ENCODE results near the gene GLT6D1.

The GLT6D1 gene

DNA sequence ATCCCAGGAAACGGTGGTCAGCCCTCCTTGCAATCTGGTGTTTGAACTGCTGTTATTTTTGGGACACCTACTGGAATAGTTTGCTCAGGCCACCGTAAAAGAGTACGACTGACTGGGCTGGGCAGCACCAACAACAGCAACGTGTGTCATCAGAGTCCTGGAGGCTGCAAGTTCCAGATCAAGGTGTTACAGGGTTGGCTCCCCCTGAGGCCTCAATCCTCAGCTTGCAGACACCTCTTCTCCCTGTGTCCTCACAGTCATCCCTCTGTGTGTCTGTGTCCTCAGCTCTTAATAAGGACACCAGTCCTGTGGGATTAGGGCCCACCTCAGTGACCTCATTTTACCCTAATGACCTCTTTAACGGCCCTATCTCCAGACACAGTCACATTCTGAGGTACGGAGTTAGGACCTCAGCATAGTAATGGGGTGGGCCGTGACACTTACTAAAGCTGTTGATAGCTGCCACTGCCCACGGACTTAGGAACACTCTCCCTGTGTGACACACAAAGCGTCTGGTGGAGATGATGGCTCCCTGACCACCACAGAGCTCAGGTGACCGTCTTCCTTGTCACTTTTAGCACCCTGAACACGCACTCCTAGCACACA, 16.8 kb downstream of the GLT6D1 start:
- no peak for DNase-seq (ENCODE audit: low read depth)

DNA sequence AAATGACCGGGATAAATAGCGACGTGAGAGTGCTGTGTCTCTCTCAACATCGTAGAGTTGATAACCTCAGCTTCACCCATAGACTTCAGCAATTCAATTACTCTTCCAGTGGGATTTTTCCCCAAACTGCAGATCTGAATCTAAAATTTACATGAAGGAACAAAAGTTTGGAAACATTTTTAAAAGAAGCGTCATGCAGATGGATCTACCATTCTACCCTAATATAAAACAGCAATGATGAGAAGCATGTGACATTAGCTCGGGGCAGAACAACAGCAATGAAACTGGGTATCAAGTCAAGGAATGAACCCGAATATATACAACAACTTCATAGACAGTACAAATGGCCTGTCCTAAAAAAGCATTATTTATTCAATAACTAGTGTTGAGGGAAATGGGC, 18.8 kb downstream of the GLT6D1 start:
- DNase-seq (ENCODE audit: low read depth): no peak

DNA sequence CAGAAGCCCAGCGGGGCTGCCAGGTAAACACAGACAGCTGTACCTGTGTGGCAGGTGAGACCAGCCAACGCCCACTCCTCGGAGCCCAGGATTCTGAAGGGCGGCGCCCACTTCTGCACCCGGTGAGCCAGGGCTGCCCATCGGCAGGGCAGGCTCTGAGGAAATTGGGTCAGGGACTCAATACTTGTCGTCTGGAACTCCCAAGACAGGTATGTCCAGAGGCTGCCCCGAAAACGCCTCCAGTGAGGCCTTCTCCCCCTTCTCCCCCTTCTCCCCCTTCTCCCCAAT, 19.8 kb downstream of the GLT6D1 start:
- no peak for DNase-seq (ENCODE audit: low read depth)

DNA sequence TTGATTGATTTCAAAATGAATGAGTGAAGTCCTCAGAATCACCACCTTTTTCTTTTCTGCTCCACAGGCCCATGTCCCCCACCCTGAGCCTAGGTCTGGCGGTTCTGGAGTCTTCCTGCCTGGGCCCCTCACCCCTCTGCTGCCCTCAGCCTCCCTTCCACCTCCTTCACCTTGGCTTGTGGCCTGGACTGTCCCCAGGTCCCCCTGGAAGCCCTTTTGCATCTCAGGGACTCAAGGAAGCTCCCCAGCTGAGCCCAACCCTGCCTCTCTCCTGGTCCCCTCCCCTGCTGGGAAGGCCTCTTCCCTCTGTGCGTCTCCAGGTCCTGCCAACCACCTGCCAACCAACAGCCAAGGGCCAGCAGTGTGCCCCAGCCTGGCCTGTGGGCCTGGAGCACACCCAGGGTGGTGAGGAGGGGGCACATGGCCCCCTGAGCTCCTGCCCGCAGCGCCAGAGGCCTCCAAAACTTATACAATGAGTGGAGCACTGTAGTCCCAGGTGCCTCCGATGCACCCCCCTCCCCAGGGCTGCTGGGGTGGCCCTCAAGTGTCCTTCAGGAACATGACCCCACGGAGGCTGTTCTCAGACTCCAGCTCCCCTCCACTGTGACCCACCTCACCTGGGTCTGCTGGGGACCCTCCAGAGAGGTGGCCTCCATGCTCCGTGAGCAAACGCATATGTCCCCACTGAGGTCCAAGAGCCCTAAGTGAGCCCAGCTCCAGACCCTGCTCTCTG, 20.3 kb downstream of the GLT6D1 start:
- no peak for DNase-seq (ENCODE audit: low read depth)

DNA sequence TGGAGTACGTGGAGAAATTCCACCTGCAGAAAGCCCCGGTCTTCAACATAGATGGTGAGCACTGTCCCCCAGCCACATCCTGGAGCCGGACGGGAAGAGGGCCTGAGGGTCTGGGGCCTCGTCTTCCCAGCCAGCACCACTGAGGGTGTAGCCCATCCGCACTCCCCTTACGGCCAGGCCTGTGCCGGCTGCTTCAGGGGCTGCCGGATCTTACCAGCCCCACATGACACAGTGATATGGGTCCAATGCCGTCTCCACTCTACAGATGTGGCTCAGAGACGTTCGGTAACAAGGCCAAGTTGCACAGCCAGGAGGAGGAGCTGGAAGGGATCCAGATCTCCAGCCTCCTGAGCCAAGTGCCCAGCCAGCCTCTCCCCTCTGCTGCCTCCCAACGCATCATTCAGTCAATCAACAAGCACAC, 21.3 kb downstream of the GLT6D1 start:
- no peak for DNase-seq (ENCODE audit: low read depth)

DNA sequence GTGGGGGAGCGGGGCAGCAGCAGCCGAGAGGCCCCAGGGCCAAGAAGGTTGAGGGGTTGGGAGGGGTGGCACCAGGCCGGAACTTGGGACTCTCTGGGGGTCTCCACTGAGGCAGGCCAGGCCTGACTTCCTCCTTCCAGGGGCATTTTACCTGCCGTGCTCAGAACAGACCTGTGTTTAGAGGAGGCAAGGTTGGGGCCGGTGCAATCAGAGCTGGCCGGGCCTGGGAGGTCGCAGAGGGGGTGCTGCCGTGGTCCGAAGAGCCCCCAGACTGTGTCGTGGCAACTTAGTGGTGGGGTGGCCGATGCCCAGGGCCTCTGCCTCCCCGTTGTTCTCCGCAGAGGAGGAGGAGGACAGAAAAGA, 21.8 kb downstream of the GLT6D1 start:
- no peak for DNase-seq (ENCODE audit: low read depth)

DNA sequence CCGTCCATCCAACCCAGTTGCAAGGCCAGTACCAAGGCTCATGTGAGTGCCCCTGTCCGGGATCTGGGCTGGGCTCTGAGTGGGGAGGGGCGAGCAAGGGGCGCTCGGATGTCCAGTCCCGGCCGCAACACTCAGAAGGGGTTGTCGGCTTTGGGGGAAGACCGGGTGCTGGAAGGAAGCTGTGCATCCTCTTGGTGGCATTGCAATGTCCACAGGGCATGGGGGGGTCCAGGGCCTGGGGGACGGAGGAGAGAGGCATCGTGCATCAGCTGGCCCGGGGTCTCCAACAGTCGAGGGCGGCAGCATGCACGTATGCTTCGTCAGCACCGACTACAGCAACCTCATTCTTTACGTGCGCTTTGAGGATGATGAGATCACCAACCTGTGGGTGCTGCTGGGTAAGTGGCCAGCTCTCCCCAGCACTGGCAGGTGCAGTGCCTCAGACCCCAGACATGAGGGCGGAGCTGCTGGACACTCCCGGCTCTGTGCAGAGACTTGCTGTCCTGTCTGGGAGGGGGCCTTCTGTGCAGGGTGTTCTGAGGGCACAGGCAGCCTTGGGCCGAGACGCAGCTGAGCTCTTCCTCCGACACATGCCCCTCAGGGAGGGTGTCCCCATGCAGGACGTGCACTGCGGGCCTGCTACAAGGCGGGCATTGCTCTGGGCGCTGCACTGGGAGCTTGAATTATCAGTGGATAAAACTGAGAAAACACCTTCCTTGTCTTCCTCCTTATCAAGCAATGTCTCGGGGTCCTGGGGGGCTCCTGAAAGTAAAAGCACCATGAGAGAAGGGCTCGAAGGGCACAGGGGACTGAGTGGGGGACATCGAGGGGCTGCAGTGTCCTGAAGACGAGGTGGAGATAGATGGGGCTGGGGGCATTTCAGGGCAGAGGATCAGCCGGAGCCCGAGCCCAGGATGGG, 22.5 kb downstream of the GLT6D1 start:
- DNase-seq (ENCODE audit: low read depth): no peak

DNA sequence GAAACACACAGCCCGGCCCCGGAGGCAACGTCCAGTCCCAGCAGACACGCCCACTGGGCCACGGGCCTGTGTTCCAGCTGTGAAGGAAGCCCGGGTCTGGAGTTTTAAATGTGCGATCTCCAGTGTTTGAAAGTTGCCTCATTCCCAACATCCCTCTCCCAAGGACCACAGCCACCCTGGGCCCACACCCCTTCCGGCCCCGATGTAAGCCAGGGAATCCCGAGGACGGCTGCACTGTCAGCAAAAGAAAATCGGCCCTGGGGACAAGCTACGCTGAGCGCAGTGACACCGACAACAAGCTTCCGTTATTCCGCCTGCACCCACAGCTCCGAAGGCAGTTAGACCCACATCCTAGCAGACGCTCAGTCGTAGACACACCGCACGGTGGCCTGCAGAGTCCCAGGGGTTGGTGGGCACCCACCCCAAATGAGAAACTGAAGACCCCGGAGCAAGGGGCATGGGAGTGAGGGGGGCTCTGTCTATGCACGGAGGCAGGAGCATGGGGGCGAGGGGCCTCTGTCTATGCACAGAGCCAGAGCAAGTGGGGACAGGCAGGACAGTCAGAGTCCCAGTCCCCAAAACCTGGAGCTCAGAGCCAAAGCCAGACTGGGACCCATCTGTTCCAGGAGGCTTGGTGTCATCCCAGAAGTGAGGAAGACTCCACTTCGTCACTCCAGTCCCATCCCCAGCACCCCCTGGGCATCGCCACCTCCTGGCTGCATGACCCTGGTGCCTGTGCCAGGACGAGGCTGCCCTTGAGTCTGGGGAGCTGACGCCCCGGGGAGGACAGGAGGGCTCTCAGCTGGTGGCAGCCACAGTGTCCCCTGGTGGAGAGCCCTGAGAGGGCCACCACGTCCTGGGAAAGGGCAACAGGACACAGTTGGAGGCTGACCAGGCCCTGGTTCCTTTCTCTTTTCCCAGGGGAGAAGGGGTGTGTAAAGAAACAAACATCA, 23.4 kb downstream of the GLT6D1 start:
- no peak for DNase-seq (ENCODE audit: low read depth)

DNA sequence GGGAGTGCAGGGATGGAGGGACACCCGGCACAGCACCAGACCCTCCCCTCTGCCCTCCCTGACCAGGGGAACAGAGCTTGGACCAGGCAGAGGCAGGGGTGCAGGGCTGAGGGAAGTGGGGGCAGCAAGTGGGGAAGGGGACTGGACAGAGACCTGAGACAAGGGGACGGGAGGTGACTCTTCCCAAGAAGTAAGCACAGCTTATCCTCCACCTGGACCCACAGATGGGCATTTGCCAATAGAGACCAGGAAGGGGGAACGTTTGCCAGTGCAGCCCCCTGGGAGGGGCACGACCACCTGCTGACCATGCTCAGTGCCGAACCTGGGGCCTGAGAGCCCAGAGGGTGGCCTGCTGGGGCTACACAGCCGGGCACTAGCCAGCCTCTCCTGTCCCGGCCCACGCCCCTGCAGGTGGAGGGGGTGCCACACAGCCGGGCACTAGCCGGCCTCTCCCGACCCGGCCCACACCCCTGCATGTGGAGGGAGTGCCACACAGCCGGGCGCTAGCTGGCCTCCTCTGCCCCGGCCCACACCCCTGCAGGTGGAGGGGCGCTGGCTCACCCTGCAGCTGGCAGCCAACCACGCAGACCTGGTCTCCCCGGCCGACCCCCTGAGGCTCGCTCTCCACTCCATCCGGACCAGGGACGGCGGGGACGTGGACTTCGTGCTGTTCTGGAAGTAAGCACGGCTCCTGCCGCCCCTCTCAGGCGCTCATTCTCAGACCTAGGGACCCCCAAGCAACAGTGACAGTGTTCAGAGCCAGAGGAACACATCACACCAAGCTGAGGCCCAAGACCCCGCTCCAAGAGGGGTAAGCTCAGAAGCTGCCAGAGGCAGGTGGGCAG, 24.3 kb downstream of the GLT6D1 start:
- no peak for DNase-seq (ENCODE audit: low read depth)

DNA sequence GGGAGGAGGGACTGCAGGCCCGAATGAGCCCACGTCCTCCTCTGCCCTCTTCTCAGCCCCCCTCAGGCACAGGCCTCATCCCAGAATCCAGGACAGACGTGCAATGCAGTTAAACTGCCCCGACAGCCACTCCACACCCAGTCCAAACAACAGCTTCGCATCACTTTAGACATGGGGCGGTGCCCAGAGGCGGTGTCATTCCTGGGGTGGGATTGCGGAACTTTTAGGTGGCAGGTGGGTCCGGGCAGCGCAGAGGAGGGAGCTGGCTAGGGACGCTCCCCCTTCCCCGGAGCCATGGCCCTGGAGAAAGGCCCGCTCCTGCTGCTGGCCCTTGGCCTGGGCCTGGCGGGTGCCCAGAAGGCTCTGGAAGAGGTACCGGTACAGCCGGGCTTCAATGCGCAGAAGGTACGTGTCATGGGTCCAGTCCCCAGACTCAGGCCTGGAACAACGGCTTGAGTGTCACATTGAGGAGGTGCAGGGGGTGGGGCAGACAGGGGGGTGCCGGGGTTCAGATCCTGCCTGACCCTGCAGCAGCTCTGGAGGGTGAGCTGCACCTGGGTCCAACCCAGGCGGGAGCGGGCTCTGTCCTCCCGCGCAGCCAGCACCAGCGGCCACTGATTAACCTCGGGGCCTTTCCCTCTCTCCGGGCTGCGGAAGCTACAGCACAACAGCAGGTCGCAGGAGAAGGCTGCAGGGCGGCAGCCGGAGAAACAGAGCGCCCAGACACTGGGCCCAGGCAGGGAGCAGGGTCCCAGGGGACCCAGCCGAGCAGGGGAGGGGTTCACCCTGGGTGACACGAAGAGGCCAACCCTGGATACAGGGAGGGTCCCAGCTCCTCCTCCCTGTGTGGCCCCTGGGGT, 25.2 kb downstream of the GLT6D1 start:
- DNase-seq (ENCODE audit: low read depth): no peak

DNA sequence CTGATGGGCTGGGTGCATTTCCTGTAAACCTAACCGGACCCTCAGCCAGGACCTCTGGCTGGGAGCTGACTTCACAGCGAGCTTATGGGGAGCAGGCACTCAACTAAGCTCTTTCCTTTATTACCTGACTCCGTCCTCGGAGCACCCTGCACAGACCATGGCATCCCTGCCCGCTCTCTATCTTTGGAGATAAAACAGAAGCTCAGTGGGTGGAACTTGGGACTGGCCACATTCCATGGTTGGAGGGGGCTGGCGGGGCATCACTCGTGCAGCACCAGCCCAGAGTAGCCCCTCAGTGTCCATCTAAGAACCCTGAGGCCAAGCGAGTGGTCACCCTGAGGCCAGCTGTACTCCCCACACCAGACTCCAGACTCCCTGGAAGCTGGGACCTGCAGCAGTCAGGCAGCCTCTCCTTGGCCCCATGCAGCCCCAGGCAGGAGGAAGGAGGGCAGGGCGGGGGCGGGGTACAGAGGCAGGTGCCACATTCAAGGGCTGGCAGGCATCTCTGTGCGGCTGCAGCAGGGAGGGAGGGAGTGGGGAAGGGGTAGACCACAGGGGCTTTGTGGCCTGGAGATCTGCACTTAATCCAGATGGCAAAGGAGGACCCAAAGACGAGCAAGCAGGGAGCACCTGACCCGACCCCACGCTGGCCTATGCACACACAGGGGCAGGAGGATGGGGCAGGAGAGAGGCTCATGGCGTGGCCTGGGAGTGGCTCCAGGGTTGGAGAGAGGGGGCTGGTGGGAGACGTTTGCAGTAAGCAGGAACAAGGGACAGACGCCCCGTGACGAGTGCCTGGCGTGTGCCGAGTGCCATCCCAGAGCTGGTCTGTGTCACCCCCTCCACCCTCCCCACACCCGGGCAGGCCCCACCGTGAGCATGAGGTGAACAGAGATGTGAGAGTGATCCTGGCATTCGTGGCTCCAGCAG, 26.1 kb downstream of the GLT6D1 start:
- no peak for DNase-seq (ENCODE audit: low read depth)

DNA sequence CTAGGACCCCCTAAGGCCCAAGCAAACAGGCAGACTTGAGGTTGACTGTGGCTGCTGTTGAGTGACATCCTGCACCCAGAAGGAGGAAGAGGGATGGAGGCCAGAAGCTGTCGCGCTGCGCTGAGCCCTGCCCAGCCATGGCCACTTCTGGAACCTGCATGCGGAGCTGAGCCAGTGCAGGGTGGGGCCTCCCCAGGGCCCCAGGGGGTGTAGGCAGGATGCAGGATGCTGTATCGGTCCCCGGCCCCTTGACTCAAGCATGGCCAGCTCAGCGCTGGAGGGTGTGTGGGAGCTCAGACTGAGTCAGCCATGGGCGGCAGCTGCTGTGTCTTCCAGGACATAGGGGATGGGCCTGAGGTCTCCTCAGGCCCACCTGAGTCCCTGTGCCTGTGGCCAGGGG, 26.9 kb downstream of the GLT6D1 start:
- DNase-seq (ENCODE audit: low read depth): no peak

DNA sequence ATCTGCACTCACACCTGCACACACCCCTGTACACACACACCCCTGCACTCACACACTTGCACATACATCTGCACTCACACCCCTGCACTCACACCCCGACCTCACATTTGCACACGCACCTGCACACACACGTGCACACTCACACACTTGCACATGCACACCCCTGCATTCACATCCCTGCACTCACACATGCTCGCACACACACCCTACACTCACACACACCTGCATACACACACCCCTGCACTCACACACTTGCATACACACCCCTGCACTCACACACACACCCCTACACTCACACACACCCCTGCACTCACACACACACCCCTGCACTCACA, 27.5 kb downstream of the GLT6D1 start:
- DNase-seq (ENCODE audit: low read depth): no peak

DNA sequence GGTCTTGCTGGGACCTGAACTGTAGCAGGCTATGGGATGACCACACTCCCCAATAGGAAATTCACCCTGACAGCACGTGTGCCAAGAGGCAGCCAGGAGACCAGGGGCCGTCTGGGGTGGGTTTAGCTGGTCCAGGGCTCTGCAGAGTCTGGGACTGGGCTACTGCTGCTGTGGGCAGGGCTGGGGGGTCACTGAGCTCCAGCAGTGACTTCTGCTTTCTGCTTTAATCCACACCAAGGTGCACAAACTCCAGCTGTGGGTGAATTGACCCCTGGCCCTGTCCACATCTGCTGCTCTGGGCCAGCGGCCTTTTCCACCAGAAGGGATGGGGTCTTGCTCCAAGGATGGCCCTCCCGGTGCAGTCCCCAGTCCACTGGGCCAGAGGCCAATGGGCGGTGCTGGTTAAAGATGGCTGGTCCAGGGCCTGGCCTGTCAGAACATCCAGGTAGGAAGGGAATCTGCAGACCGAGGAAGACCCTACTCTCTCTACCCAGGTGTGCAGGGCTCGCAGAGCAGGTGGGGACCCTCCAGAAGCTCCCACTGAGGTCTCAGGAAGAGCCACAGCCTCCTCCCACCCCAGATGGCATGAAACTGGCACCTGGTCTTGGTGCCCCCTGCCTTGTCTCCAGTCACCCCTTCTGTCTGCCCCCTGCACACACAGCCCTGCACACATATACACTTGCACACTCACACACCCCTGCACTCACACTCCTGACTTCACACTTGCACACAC, 28.0 kb downstream of the GLT6D1 start:
- no peak for DNase-seq (ENCODE audit: low read depth)

DNA sequence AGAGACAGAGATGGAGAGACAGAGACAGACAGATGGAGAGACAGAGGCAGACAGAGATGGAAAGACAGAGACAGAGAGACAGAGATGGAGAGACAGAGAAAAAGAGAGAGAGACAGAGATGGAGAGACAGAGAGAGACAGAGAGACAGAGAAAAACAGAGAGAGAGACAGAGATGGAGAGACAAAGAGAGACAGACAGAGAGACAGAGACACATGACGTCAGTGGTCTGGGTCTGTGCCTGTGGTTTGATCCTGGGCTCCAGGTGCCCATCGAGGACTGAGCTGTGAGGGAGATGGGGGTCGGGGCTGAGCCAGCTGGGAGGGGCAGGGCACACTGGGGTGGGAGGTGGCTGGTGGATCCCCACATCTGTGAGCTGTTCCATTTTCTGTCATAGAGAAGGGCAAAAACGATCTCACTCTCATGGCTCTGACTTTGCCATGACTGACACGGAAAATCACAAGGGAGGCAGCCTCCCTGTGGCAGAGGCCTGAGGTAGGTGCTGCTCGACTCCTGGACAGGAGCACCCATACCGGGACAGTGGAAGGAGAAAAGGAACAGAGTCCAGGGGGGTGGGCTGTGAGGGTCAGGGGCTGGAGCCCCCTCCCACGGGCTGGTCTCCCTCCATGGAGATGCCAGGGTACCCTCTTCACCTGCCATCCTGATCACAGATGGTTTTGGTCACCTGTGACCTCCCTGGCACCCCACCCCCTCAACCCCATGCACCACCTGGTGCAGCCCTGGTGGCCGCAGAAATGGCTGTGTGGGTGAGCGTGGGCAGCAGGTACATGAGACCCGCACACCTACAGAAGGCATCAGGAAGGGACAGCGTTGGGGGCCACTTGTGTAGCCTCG, 28.8 kb downstream of the GLT6D1 start:
- no peak for DNase-seq (ENCODE audit: low read depth)

DNA sequence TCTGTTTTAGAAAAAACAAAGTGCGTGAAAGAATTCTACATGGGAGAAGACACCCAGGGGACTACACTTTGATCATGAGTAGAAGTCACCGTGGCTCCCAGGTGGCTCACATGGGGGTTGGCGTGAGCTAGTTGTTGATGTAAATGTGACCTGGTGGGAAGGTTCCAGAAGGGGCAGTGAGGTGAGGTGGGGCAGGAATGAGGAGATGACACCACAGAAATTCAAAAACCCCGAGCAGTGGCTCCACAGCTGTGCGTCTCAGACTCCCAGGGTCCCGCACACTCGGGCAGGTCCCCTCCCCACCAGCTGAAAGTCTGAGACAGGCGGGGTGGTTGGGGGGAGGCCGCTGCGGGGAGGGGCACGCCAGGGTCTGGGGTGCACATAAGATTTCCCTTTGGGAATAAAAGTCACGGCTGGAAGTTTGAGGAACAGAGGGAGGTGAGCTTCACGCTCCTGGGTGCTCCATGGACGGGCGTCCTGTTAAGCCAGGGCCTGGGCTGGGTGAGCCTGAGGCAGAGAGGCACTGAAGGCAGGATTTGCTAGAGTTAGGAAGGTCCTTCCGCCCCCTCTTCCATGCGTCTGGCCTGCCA, 29.9 kb downstream of the GLT6D1 start:
- no peak for DNase-seq (ENCODE audit: low read depth)

DNA sequence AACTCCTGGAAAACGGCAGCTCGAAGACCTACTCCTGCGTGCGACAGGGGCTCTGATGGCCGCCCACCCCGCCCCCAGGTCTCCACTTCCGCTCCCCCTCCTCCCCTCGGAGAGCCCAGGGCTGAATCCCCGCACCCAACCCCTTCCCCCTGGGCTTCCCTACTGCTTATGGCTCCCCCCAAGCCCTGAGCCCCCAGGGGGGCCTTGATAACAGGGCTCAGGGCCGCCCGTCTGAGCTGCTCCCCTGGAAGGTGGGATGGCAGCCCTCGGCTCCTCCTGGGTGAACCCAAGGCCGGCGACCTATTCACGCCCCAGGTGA, 30.4 kb downstream of the GLT6D1 start:
- no peak for DNase-seq (ENCODE audit: low read depth)
